GOT3 (cell line): ENCODE measurements around the gene STAM2.

ENCODE experiments used
- DNase-seq: peaks from one replicate; lab custom pipeline; 2025; ENCODE audit warnings: mixed read lengths; lab: John Stamatoyannopoulos, UW

STAM2 gene

DNA sequence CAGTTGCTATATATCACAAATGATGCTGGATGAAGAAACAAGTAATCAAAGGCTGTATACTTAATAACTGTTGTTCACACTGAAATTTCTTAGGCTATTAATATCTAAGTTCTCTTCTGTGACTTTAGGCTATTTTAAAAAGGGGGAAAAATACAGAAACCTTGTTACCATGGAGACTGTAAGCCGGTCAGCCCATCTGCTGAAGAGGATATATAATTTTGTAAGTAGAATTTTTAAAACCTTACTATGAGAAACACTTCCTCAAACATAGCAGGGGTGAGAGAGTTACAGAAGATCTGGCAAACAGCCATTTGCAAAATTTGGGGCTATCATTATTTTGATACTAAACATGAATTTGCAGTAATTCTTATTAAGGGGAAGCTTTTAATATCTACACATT is 104.5 kb downstream of the STAM2 start:
- no peak for DNase-seq

DNA sequence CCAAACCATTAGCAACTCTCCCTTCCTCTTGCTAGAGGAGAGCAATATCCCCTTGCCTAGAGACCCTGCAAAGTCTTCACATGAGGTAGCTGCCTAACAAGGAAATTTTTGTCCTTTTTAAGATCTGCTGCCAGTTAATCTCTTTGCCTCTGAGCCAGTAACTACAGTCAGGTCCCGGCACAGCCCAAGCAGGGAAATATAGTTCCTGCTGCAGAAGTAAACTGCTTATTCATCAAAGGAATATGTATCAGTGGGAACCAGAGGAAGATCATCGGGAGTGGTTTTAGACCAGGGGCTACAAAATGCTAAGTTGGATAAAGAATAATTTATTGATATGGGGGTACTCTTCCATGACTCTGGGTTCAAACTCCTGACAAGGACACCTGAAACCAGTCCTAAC is 107.3 kb downstream of the STAM2 start:
- no peak for DNase-seq

DNA sequence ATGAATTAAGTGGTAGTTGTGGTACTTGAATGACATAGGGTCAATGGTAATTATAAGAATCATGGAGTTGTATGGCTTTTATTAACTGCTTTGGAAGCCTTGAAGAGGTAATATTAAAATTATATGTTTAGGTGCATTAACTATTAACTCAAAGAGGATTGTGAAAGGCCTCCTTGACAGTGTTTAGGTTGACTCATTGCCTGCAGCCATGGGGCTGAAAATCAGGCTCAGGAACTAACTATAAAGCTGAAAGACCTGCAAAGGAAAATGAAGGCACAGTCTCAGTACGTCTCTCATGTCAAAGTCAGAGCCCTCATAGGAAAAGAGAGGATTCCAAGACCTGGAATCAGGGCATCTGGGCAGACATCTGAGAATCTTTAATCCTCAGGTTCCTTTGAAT is 107.7 kb downstream of the STAM2 start:
- DNase-seq = no peak
